Stimulated activated CD4-positive, alpha-beta T cell treated with anti-CD3 and anti-CD28 coated beads, TNF-alpha, amount 100 ng/mL, for 1 hour (primary cell): Measurements from ENCODE around the gene KHSRP.

Experiments used
- DNase-seq, 3 donors: peaks; one replicate each; pipeline ENCODE4 v3.0.0-alpha.2; 2020; ENCODE audit warnings: low read depth in 3 of 3, low spot score in 1 of 3

KHSRP gene

GRCh38 chr19:6393983-6394412 is 30.6 kb downstream of the KHSRP start:
- no peak for DNase-seq

- peak; percentile 81 to 86 (median 83) for DNase-seq
These were observed 31.3 kb downstream of the KHSRP start, which contains the start of gene GTF2F1 for GRCh38 chr19:6393074-6393982. GTF2F1 (minus strand) TSS chr19:6393164; CDS start chr19:6392995, 169 bp downstream.

- DNase-seq = no peak
These were observed 32.2 kb downstream of the KHSRP start for GRCh38 chr19:6392221-6393073.

GRCh38 chr19:6387372-6387771 is 37.2 kb downstream of the KHSRP start:
- no peak for DNase-seq

- DNase-seq = no peak
These were observed 40.2 kb downstream of the KHSRP start for GRCh38 chr19:6384381-6384780.

GRCh38 chr19:6383188-6383587 is 41.4 kb downstream of the KHSRP start:
- DNase-seq = no peak

- DNase-seq = no peak
These were observed 43.4 kb downstream of the KHSRP start for GRCh38 chr19:6381030-6381750.

- no peak for DNase-seq
These were observed 44.9 kb downstream of the KHSRP start for GRCh38 chr19:6379744-6380143.

- no peak for DNase-seq
These were observed 46.1 kb downstream of the KHSRP start for GRCh38 chr19:6378486-6378885.

- no peak for DNase-seq
These were observed 46.6 kb downstream of the KHSRP start for GRCh38 chr19:6378041-6378440.

- DNase-seq = no peak
These were observed 48.0 kb downstream of the KHSRP start for GRCh38 chr19:6376512-6377190.

GRCh38 chr19:6375411-6376010 is 49.1 kb downstream of the KHSRP start, which contains the start of gene PSPN:
PSPN (minus strand) TSS chr19:6375933; CDS start chr19:6375849, 84 bp downstream.
- DNase-seq = no peak

- no peak for DNase-seq
These were observed 49.8 kb downstream of the KHSRP start for GRCh38 chr19:6374711-6375410.

GRCh38 chr19:6374161-6374709 is 50.4 kb downstream of the KHSRP start:
- no peak for DNase-seq

GRCh38 chr19:6373813-6374108 is 50.9 kb downstream of the KHSRP start:
- no peak for DNase-seq

- peak; percentile 94 to 99 (median 96) for DNase-seq
These were observed 51.4 kb downstream of the KHSRP start for GRCh38 chr19:6373096-6373812.

- peak; percentile 77 to 94 (median 90) for DNase-seq
These were observed 52.0 kb downstream of the KHSRP start, which contains the start of gene ALKBH7 for GRCh38 chr19:6372594-6373095. ALKBH7 (plus strand) TSS chr19:6372794; CDS start chr19:6372821, 27 bp downstream.

- no peak for DNase-seq
These were observed 60.3 kb downstream of the KHSRP start for GRCh38 chr19:6364353-6364752.
